ENCODE measurements around the gene CLCN1.

CLCN1 gene

DNA sequence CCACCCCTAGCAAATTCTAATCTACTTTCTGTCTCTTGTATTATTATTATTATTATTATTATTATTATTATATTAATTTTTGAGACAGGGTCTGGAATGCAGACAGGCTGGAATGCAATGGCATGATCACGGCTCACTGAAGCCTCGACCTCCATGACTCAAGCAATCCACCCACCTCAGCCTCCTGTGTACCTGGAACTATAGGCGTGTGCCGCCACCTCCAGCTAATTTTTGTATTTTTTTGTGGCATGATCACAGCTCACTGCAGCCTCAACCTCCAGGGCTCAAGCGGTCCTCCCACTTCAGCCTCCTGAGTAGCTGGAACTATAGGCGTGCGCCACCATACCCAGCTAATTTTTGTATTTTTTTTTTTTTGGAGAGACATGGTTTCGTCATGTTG lies 33.8 kb upstream of the CLCN1 start:
- Histone ChIP-seq H4K8ac (ENCODE audit: low read depth, low read length) (no peak overlapping the region), H2BK15ac (ENCODE audit: low read length) (no peak overlapping the region), H3K18ac (ENCODE audit: low read length) (no peak overlapping the region), H2AFZ (ENCODE audit: low read length) (no peak overlapping the region), H2BK5ac (ENCODE audit: low read length) (no peak overlapping the region), H2AK5ac (ENCODE audit: low read depth, low read length) (no peak overlapping the region), H3K79me1 (ENCODE audit: low read depth, low read length) (no peaks in the 10 kb centered on the region), H2BK12ac (ENCODE audit: low read length) (no peak overlapping the region), H3K36me3 (replicated peaks in 1 of 2; ENCODE audit: control insufficient read depth in 2 of 2, insufficient read depth in 2 of 2, low read length in 2 of 2) (no peaks in the 10 kb centered on the region), H4K91ac (ENCODE audit: low read depth, low read length, poor library complexity) (no peak overlapping the region), H3K27me3 (ENCODE audit: control insufficient read depth in 3 of 3, insufficient read depth in 3 of 3, low read depth in 1 of 3, low read length in 3 of 3) (no peaks in the 10 kb centered on the region), H3K4me1 (ENCODE audit: control insufficient read depth in 2 of 2, insufficient read depth in 1 of 2, low read depth in 1 of 2, low read length in 2 of 2) (peaks cover 12 to 18% of the 10 kb centered on the region in 2 donors), H3K9ac (ENCODE audit: low read depth, low read length, poor library complexity) (no peak overlapping the region), H2BK120ac (ENCODE audit: low read depth, low read length) (no peak overlapping the region), H3K4me2 (ENCODE audit: insufficient read depth, low read length, poor library complexity, severe bottlenecking) (no peak overlapping the region), H3K9me3 (replicated peaks in 1 of 2; ENCODE audit: control insufficient read depth in 2 of 2, insufficient read depth in 1 of 2, low read depth in 1 of 2, low read length in 2 of 2) (peaks cover 0 to 7% of the 10 kb centered on the region in 2 donors), H3K14ac (ENCODE audit: low read length) (no peak overlapping the region), H3K4ac (ENCODE audit: low read length) (no peak overlapping the region), H3K27ac (replicated peaks; ENCODE audit: low read length) (no peak overlapping the region), H3K23ac (ENCODE audit: low read depth, low read length, poor library complexity) (no peak overlapping the region), H3K4me3 (ENCODE audit: low read length in 2 of 2) (no peak overlapping the region)
- WGBS, 2 donors (ENCODE audit: extremely low coverage in 2 of 2, insufficient read length in 2 of 2, insufficient replicate concordance in 1 of 2): no CpG with 5 or more reads among the region's 8 CpGs
- no peak for DNase-seq (ENCODE audit: low spot score)

DNA sequence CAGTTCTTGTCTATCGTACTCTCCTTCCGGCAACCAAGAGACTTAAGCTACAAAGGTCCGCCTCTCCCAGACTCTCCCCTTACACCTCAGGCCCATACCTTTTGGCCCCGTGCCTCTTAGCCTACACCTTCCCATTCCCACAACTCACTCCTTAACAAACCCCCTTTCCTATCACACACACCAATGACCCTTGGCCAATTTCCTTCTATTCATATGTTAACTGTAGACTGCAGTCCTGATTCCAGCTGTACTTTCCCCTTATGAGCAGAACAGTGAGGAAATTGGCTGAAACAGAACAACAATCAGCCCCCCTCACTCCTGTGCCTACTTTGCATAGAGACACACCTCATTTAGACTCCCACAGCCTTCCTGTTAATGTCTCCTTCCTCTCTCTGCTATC lies 32.5 kb upstream of the CLCN1 start:
- Histone ChIP-seq H3K27ac (replicated peaks; ENCODE audit: low read length) (no peak overlapping the region), H2BK12ac (ENCODE audit: low read length) (no peak overlapping the region), H3K36me3 (replicated peaks in 1 of 2; ENCODE audit: control insufficient read depth in 2 of 2, insufficient read depth in 2 of 2, low read length in 2 of 2) (peaks cover 0 to 2% of the 10 kb centered on the region in 2 donors), H2BK15ac (ENCODE audit: low read length) (no peak overlapping the region), H2BK5ac (ENCODE audit: low read length) (no peak overlapping the region), H3K79me1 (ENCODE audit: low read depth, low read length) (no peaks in the 10 kb centered on the region), H3K18ac (ENCODE audit: low read length) (no peak overlapping the region), H3K4me1 (ENCODE audit: control insufficient read depth in 2 of 2, insufficient read depth in 1 of 2, low read depth in 1 of 2, low read length in 2 of 2) (peaks cover 15 to 18% of the 10 kb centered on the region in 2 donors), H3K23ac (ENCODE audit: low read depth, low read length, poor library complexity) (no peak overlapping the region), H2AFZ (ENCODE audit: low read length) (peak overlapping the region; percentile 41), H3K27me3 (ENCODE audit: control insufficient read depth in 3 of 3, insufficient read depth in 3 of 3, low read depth in 1 of 3, low read length in 3 of 3) (peaks cover 0 to 3% (median 0%) of the 10 kb centered on the region in 3 experiments), H4K91ac (ENCODE audit: low read depth, low read length, poor library complexity) (no peak overlapping the region), H4K8ac (ENCODE audit: low read depth, low read length) (no peak overlapping the region), H3K4ac (ENCODE audit: low read length) (no peak overlapping the region), H3K9ac (ENCODE audit: low read depth, low read length, poor library complexity) (no peak overlapping the region), H3K4me3 (ENCODE audit: low read length in 2 of 2) (no peak overlapping the region), H3K9me3 (replicated peaks in 1 of 2; ENCODE audit: control insufficient read depth in 2 of 2, insufficient read depth in 1 of 2, low read depth in 1 of 2, low read length in 2 of 2) (peaks cover 6 to 14% of the 10 kb centered on the region in 2 donors), H3K14ac (ENCODE audit: low read length) (no peak overlapping the region), H2BK120ac (ENCODE audit: low read depth, low read length) (no peak overlapping the region), H3K4me2 (ENCODE audit: insufficient read depth, low read length, poor library complexity, severe bottlenecking) (no peak overlapping the region), H2AK5ac (ENCODE audit: low read depth, low read length) (no peak overlapping the region)
- 100% methylated on average over 1 of the region's 4 CpGs; no CpG with 5 or more reads in 1 of the 2 donors for WGBS, 2 donors (ENCODE audit: extremely low coverage in 2 of 2, insufficient read length in 2 of 2, insufficient replicate concordance in 1 of 2)
- no peak for DNase-seq (ENCODE audit: low spot score)

DNA sequence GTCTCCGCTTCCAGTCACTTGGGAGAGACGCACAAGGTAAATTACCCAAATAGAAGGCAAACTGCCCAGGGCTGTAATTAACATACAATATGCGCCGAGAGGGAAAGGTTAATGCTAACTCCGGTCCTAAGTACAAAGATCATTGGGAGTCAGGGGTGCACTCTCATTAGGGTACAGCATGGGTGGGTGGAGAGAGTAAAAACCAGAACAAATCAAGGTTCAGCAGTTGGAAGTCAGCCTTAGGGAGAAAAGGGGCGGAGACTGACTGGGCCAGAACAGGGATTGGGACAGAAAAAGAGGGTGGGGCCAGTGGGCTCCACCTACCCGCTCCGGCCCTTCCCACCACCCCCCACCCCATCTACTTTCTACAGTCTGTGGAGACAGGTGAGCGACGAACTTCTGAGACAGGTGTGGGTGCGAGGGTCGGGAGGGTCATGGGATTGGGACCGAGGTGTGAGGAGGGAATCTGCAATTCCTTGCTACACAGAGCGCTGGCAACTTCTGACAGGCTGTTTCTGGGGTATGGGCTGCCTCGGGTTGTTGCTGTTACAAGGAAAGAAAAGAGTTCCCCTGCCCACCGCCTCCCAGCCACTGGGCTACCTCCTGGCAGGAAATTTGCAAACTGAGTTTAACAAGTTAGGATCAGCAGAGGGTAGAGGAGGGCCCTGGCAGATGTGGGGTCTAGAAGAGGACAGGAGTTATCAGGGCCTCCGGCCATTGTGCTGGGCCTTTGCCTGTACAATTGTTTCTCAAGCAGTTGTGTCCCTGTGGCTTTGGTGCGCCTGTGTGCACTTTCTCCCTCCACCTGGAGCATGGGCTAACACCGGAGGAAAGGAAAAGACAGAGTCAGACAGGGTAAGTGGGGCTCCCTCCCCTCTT lies 31.1 kb upstream of the CLCN1 start, which contains the start of gene TMEM139:
TMEM139 (plus strand) TSS at position 368 of the 879 bp plus-strand sequence. CDS start 1,000 bp downstream, outside the sequence.
- Histone ChIP-seq H3K4me3 (ENCODE audit: low read length in 2 of 2) (peak within 1 kb of the TSS in 1 of 2 donors; percentile 23), H2BK5ac (ENCODE audit: low read length) (no peak within 1 kb of the TSS), H4K91ac (ENCODE audit: low read depth, low read length, poor library complexity) (no peak within 1 kb of the TSS), H3K36me3 (replicated peaks in 1 of 2; ENCODE audit: control insufficient read depth in 2 of 2, insufficient read depth in 2 of 2, low read length in 2 of 2) (peaks cover 2 to 4% of the 10 kb centered on the region in 2 donors), H3K79me1 (ENCODE audit: low read depth, low read length) (no peaks in the 10 kb centered on the region), H3K4me2 (ENCODE audit: insufficient read depth, low read length, poor library complexity, severe bottlenecking) (peak within 1 kb of the TSS; percentile 34), H3K4ac (ENCODE audit: low read length) (no peak within 1 kb of the TSS), H3K4me1 (ENCODE audit: control insufficient read depth in 2 of 2, insufficient read depth in 1 of 2, low read depth in 1 of 2, low read length in 2 of 2) (peaks cover 10 to 14% of the 10 kb centered on the region in 2 donors), H2BK12ac (ENCODE audit: low read length) (no peak within 1 kb of the TSS), H2BK15ac (ENCODE audit: low read length) (peak within 1 kb of the TSS; percentile 11), H2BK120ac (ENCODE audit: low read depth, low read length) (no peak within 1 kb of the TSS), H2AK5ac (ENCODE audit: low read depth, low read length) (no peak within 1 kb of the TSS), H3K14ac (ENCODE audit: low read length) (no peak within 1 kb of the TSS), H3K27ac (replicated peaks; ENCODE audit: low read length) (peak within 1 kb of the TSS; percentile 28), H3K23ac (ENCODE audit: low read depth, low read length, poor library complexity) (no peak within 1 kb of the TSS), H3K9me3 (replicated peaks in 1 of 2; ENCODE audit: control insufficient read depth in 2 of 2, insufficient read depth in 1 of 2, low read depth in 1 of 2, low read length in 2 of 2) (peaks cover 6 to 14% of the 10 kb centered on the region in 2 donors), H3K9ac (ENCODE audit: low read depth, low read length, poor library complexity) (no peak within 1 kb of the TSS), H3K27me3 (ENCODE audit: control insufficient read depth in 3 of 3, insufficient read depth in 3 of 3, low read depth in 1 of 3, low read length in 3 of 3) (peaks cover 0 to 3% (median 0%) of the 10 kb centered on the region in 3 experiments), H2AFZ (ENCODE audit: low read length) (peak within 1 kb of the TSS; percentile 71), H3K18ac (ENCODE audit: low read length) (peak within 1 kb of the TSS; percentile 55), H4K8ac (ENCODE audit: low read depth, low read length) (no peak within 1 kb of the TSS)
- no peak for DNase-seq (ENCODE audit: low spot score)
- WGBS, 2 donors (ENCODE audit: extremely low coverage in 2 of 2, insufficient read length in 2 of 2, insufficient replicate concordance in 1 of 2): no CpG with 5 or more reads among the region's 19 CpGs

DNA sequence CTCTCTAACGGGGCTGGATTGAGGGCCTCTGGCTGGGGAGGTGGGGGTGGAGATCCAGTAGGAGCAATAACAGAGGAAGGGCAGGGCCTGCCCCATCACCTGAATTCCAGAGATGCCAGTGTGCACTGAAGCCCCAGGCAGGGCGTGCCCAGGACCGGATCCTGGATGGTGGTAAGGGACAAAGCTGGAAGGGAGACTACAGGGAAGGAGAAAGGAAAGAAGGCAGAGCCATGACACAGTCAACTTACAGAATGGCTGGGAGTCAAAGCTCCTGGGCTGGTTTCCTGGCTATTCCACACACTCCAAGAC lies 30.5 kb upstream of the CLCN1 start:
- Histone ChIP-seq H3K27ac (replicated peaks; ENCODE audit: low read length) (peak overlapping the region; percentile 28), H2BK5ac (ENCODE audit: low read length) (no peak overlapping the region), H3K36me3 (replicated peaks in 1 of 2; ENCODE audit: control insufficient read depth in 2 of 2, insufficient read depth in 2 of 2, low read length in 2 of 2) (peaks cover 2 to 10% of the 10 kb centered on the region in 2 donors), H3K14ac (ENCODE audit: low read length) (no peak overlapping the region), H3K4me3 (ENCODE audit: low read length in 2 of 2) (no peak overlapping the region), H2AFZ (ENCODE audit: low read length) (peak overlapping the region; percentile 71), H3K23ac (ENCODE audit: low read depth, low read length, poor library complexity) (no peak overlapping the region), H3K4ac (ENCODE audit: low read length) (no peak overlapping the region), H3K79me1 (ENCODE audit: low read depth, low read length) (no peaks in the 10 kb centered on the region), H3K27me3 (ENCODE audit: control insufficient read depth in 3 of 3, insufficient read depth in 3 of 3, low read depth in 1 of 3, low read length in 3 of 3) (peaks cover 0 to 3% (median 0%) of the 10 kb centered on the region in 3 experiments), H2BK120ac (ENCODE audit: low read depth, low read length) (no peak overlapping the region), H3K9me3 (replicated peaks in 1 of 2; ENCODE audit: control insufficient read depth in 2 of 2, insufficient read depth in 1 of 2, low read depth in 1 of 2, low read length in 2 of 2) (peaks cover 6 to 14% of the 10 kb centered on the region in 2 donors), H2BK12ac (ENCODE audit: low read length) (no peak overlapping the region), H3K4me1 (ENCODE audit: control insufficient read depth in 2 of 2, insufficient read depth in 1 of 2, low read depth in 1 of 2, low read length in 2 of 2) (peaks cover 8 to 14% of the 10 kb centered on the region in 2 donors), H4K91ac (ENCODE audit: low read depth, low read length, poor library complexity) (no peak overlapping the region), H4K8ac (ENCODE audit: low read depth, low read length) (no peak overlapping the region), H3K4me2 (ENCODE audit: insufficient read depth, low read length, poor library complexity, severe bottlenecking) (peak overlapping the region; percentile 34), H3K9ac (ENCODE audit: low read depth, low read length, poor library complexity) (no peak overlapping the region), H2BK15ac (ENCODE audit: low read length) (peak overlapping the region; percentile 11), H3K18ac (ENCODE audit: low read length) (peak overlapping the region; percentile 55), H2AK5ac (ENCODE audit: low read depth, low read length) (no peak overlapping the region)
- no CpG with 5 or more reads among the region's 3 CpGs for WGBS, 2 donors (ENCODE audit: extremely low coverage in 2 of 2, insufficient read length in 2 of 2, insufficient replicate concordance in 1 of 2)
- no peak for DNase-seq (ENCODE audit: low spot score)
